Spleen (tissue), 11 donors: ENCODE data around the gene TANGO6. TPM values are rescaled to one million over a fixed set of nuclear protein-coding genes. Genes with fewer than 3 reads are reported as not detected.
A peak's percentile ranks its signal among the peaks of the same experiment; 100 is the strongest.
"Not testable (repeated sequence)": the region's sequence is repeated elsewhere in the genome, so short reads cannot be mapped to it uniquely, and the experiment has no call there.

ENCODE experiments used
- DNase-seq: peaks from one replicate; pipeline ENCODE4 v3.0.0-alpha.2; 2020
- H3K27ac ChIP-seq, 8 donors: fragments of 200-600 bp; sonication (generic) in 7 of 8; 1 replicate in 4 of 8; 2 replicates in 4 of 8; pipeline versions ENCODE4 v1.5.0 to v1.8.0; 2016 to 2021; ENCODE audit warnings: inconsistent platforms in 4 of 8, mild to moderate bottlenecking in 4 of 8, moderate library complexity in 1 of 8
- H3K27me3 ChIP-seq, 7 donors: fragments of 200-600 bp; sonication (generic) in 6 of 7; replicated peaks in 1 of 7; 1 replicate in 4 of 7; 2 replicates in 3 of 7; pipeline versions ENCODE4 v1.5.0 to v1.8.0; 2016 to 2021; ENCODE audit warnings: inconsistent platforms in 3 of 7, mild to moderate bottlenecking in 1 of 7
- H3K36me3 ChIP-seq, 6 donors: fragments of 200-600 bp; sonication (generic) in 5 of 6; 1 replicate in 4 of 6; 2 replicates in 2 of 6; pipeline versions ENCODE4 v1.5.0 to v1.8.0; 2016 to 2021; ENCODE audit warnings: inconsistent platforms in 2 of 6
- H3K4me1 ChIP-seq, 6 donors: fragments of 200-600 bp; sonication (generic) in 5 of 6; 1 replicate in 3 of 6; 2 replicates in 3 of 6; pipeline versions ENCODE4 v1.5.0 to v1.8.0; 2016 to 2021; ENCODE audit warnings: inconsistent platforms in 3 of 6
- H3K4me3 ChIP-seq, 8 donors: fragments of 200-600 bp; sonication (generic) in 7 of 8; 1 replicate in 4 of 8; 2 replicates in 4 of 8; pipeline versions ENCODE4 v1.5.0 to v1.8.0; 2016 to 2021; ENCODE audit warnings: inconsistent platforms in 4 of 8, mild to moderate bottlenecking in 4 of 8, moderate library complexity in 2 of 8
- H3K9me3 ChIP-seq, 8 donors: fragments of 200-600 bp; sonication (generic) in 7 of 8; 1 replicate in 4 of 8; 2 replicates in 4 of 8; pipeline versions ENCODE4 v1.5.0 to v1.8.0; 2016 to 2021; ENCODE audit warnings: inconsistent platforms in 4 of 8
- CTCF ChIP-seq, 11 experiments: fragments of 200-600 bp in 7 of 11; fragments of 450-650 bp in 4 of 11; sonication (generic) in 4 of 11; IDR thresholded peaks in 8 of 11; conservative IDR thresholded peaks in 3 of 11; 1 replicate in 7 of 11; 2 replicates in 4 of 11; pipeline versions ENCODE4 v1.4.0 to v1.8.0; 2016 to 2021; ENCODE audit warnings: antibody characterized with exemption in 11 of 11, inconsistent platforms in 4 of 11, mild to moderate bottlenecking in 1 of 11
- POLR2A ChIP-seq, 3 donors: fragments of 450-650 bp; IDR thresholded peaks; one replicate each; pipeline ENCODE4 v1.5.1; 2017; ENCODE audit warnings: antibody characterized with exemption in 3 of 3, mild to moderate bottlenecking in 1 of 3
- POLR2AphosphoS5 ChIP-seq, 3 donors: sonication (generic); formaldehyde crosslinking; IDR thresholded peaks; one replicate each; pipeline ENCODE4 v1.5.1; 2017; ENCODE audit warnings: antibody characterized with exemption in 3 of 3
- whole genome bisulfite sequencing, 5 donors: extraction: QIAGEN DNeasy Blood & Tissue Kit in 3 of 5; methylation state at CpG; one replicate each; pipeline versions ENCODE4 v1.1.5 to v1.1.7; 2013 to 2018; 5-methylcytosine and 5-hydroxymethylcytosine counted together
- intact Hi-C: fragments of 100-400 bp; cut with DNase I; formaldehyde crosslinking; loops from one replicate; pipeline ENCODE4 v1.15.0; 2023; ENCODE audit warnings: low total_unique reads
- polyA plus RNA-seq, 3 donors: library from polyadenylated mRNA; stranded (reverse); fragments of 200-250 nt; gene quantifications; one replicate each; pipeline ENCODE4 v1.2.1, GENCODE V29; 2013
- total RNA-seq, 7 donors: library from RNA; depleted of rRNA in 3 of 7; stranded (reverse); fragments of >200 nt in 3 of 7; fragmentation: NEBNext Ultra II Directional in 4 of 7; extraction: Animal tissue kit (Norgen Biotek cat#: 25700) in 4 of 7; gene quantifications; one replicate each; pipeline versions ENCODE4 v1.1.0 to v1.2.1, GENCODE V29; 2016 to 2021
- donor health status: healthy with polysubstance abuse.
- donor health status: DM: no; HTN: no; CAD: no; lungs with moderate emphysema.
- donor health status: DM: no; HTN: no; CAD: no.
- donor health status: Bipolar disorder and iron deficiency.
- donor health status: healthy.
- donor health status: DM: no; HTN: no; CAD: no.
- donor health status: DM: yes; HTN: yes; CAD: no.

The TANGO6 gene
- total and polyA plus RNA-seq, 10 donors = 1.9 to 35.2 (median 23.0) TPM

GRCh38 chr16:69123910-69124309 is 280.6 kb downstream of the TANGO6 start:
- intact Hi-C loops = loop anchor here (10.0 kb wide), 1 partner anchor 419 kb away; no protein-coding TSS in a partner anchor
- Histone ChIP-seq H3K27ac (no peak overlapping the region), H3K4me1 (peaks cover 7 to 68% (median 17%) of the 10 kb centered on the region in 6 donors), H3K4me3 (no peak overlapping the region), H3K36me3 (peaks cover 4 to 63% (median 30%) of the 10 kb centered on the region in 6 donors), H3K27me3 (no peaks in the 10 kb centered on the region), H3K9me3 (no peaks in the 10 kb centered on the region)
- WGBS, 5 donors = 85 to 87% (median 85%) methylated on average over 3 of the region's 3 CpGs
- TF ChIP-seq POLR2AphosphoS5 (IDR thresholded peaks at IDR 0.05) (no peak), CTCF (IDR thresholded peaks at IDR 0.05 in 8 of 11, conservative IDR thresholded peaks at IDR 0.05 in 3 of 11) (peak; percentile 50 to 78 (median 68))
- DNase-seq = peak; percentile 20

GRCh38 chr16:69124406-69124805 is 281.1 kb downstream of the TANGO6 start:
- not testable (repeated sequence) for H3K27ac ChIP-seq, H3K9me3 ChIP-seq, H3K4me3 ChIP-seq, H3K27me3 ChIP-seq
- H3K36me3 ChIP-seq = peaks cover 4 to 61% (median 25%) of the 10 kb centered on the region in 6 donors
- peaks cover 9 to 70% (median 19%) of the 10 kb centered on the region in 6 donors for H3K4me1 ChIP-seq
- DNase-seq = peak; percentile 46
- intact Hi-C loops = loop anchor here (10.0 kb wide), 1 partner anchor 420 kb away; no protein-coding TSS in a partner anchor
- 84 to 94% (median 92%) methylated on average over 8 of the region's 8 CpGs for WGBS, 5 donors

DNA sequence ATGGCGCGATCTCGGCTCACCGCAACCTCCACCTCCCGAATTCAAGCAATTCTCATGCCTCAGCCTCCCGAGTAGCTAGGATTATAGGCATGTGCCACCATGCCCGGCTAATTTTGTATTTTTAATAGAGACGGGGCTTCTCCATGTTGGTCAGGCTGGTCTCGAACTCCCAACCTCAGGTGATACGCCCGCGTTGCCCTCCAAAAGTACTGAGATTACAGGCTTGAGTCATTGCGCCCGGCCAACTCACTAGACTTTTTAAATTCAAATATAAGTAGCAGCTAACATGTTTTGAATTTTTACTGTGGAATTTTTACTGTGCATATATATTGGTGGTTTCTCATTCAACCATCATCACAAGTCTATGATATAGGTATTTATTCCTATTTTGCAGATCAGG is 281.6 kb downstream of the TANGO6 start:
- peak; percentile 17 for DNase-seq
- 95 to 96% (median 96%) methylated on average over 14 of the region's 14 CpGs for WGBS, 5 donors

DNA sequence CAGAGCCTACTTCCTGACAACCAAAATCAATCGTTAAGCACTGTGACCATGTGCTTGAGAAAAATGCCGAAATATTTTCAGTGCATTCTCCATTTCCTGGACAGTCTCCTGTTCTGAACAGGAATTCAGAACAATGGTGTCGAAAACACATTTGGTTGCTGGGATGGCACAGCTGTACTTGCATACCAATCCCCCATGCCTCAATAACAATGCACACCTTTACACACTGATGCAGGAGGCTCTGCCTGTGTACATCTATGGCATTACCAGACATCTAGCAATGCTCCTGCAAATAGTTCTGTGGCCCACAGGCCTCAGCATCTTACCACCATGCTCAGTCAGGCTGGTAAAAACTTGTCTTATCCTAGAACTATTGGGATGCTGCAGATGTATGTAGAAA is 282.9 kb downstream of the TANGO6 start:
- Histone ChIP-seq H3K9me3 (no peaks in the 10 kb centered on the region), H3K27ac (peak overlapping the region in 1 of 8 donors; percentile 10), H3K4me1 (peaks cover 25 to 83% (median 36%) of the 10 kb centered on the region in 6 donors), H3K36me3 (peaks cover 0 to 43% (median 7%) of the 10 kb centered on the region in 6 donors), H3K4me3 (no peak overlapping the region), H3K27me3 (no peaks in the 10 kb centered on the region)
- intact Hi-C loops = loop anchor here (10.0 kb wide), 1 partner anchor 421 kb away; no protein-coding TSS in a partner anchor
- TF ChIP-seq CTCF (IDR thresholded peaks at IDR 0.05 in 8 of 11, conservative IDR thresholded peaks at IDR 0.05 in 3 of 11) (no peak), POLR2AphosphoS5 (IDR thresholded peaks at IDR 0.05) (no peak), POLR2A (IDR thresholded peaks at IDR 0.05) (no peak)
- 67 to 77% (median 67%) methylated on average over 3 of the region's 3 CpGs for WGBS, 5 donors
- no peak for DNase-seq

More for the DNA sequence above, 281.6 kb downstream of the TANGO6 start:
- peaks cover 4 to 56% (median 19%) of the 10 kb centered on the region in 6 donors for H3K36me3 ChIP-seq
- H3K27me3 ChIP-seq, H3K4me3 ChIP-seq, H3K9me3 ChIP-seq, H3K27ac ChIP-seq: not testable (repeated sequence)
- H3K4me1 ChIP-seq = peaks cover 14 to 71% (median 24%) of the 10 kb centered on the region in 6 donors
- intact Hi-C loops = loop anchor here (10.0 kb wide), 1 partner anchor 420 kb away; no protein-coding TSS in a partner anchor

DNA sequence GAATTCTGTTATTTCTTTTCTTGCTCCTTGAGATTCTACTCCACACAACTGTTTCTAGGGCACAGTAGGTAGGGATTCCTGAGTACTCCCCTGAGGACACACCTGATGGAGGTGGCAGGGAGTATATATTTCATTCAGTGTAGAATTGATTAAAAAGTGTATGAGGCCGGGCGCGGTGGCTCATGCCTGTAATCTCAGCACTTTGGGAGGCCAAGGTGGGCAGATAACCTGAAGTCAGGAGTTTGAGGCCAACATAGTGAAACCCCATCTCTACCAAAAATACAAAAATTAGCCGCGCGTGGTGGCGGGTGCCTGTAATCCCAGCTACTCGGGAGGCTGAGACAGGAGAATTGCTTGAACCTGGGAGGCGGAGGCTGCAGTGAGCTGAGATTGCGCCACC is 283.5 kb downstream of the TANGO6 start:
- not testable (repeated sequence) for H3K4me3 ChIP-seq, H3K9me3 ChIP-seq, H3K27me3 ChIP-seq, H3K27ac ChIP-seq
- peaks cover 0 to 37% (median 6%) of the 10 kb centered on the region in 6 donors for H3K36me3 ChIP-seq
- peak; percentile 25 for DNase-seq
- 94 to 98% (median 95%) methylated on average over 10 of the region's 10 CpGs for WGBS, 5 donors
- intact Hi-C loops = loop anchor here (10.0 kb wide), 1 partner anchor 422 kb away; no protein-coding TSS in a partner anchor
- peaks cover 25 to 89% (median 40%) of the 10 kb centered on the region in 6 donors for H3K4me1 ChIP-seq
